H1 (cell line): ENCODE results near the gene ADAMTS16. TPM values are rescaled to one million over a fixed set of nuclear protein-coding genes. Genes with fewer than 3 reads are reported as not detected.

ENCODE experiments used
- CTCF ChIA-PET: fragments of 300-600 bp; sonication (Branson Sonifier 250); formaldehyde crosslinking; loops from one replicate; lab custom pipeline; 2021; ENCODE audit not compliant: partially characterized antibody; lab: Charles Lee
- POLR2A ChIA-PET: fragments of 300-600 bp; sonication (Branson Sonifier 250); formaldehyde crosslinking; loops from one replicate; lab custom pipeline; 2021; ENCODE audit warnings: inconsistent platforms; ENCODE audit not compliant: partially characterized antibody; lab: Charles Lee
- DNase-seq, 2 experiments: peaks; one replicate each; pipeline versions ENCODE4 v3.0.0 to v3.0.0-alpha.2; 2010 to 2022; ENCODE audit warnings: low spot score in 2 of 2, low read depth in 1 of 2, mixed read lengths in 1 of 2
- FAIRE-seq: peaks from 2 replicates; lab custom pipeline; 2011; peaks lifted over from hg19 to GRCh38; lab: Jason Lieb, UNC
- H2AFZ ChIP-seq: 2 replicates; pipeline ENCODE4 v1.8.1; 2012; ENCODE audit warnings: low read length, inconsistent platforms
- H2AK5ac ChIP-seq: 2 replicates; pipeline ENCODE4 v1.6.1; 2013; ENCODE audit warnings: low read depth, low read length
- H2BK120ac ChIP-seq: replicated peaks from 2 replicates; pipeline ENCODE3; 2013; ENCODE audit warnings: low read depth, low read length, inconsistent platforms
- H2BK12ac ChIP-seq: 2 replicates; pipeline ENCODE4 v1.6.1; 2013; ENCODE audit warnings: low read depth, low read length
- H2BK15ac ChIP-seq: 2 replicates; pipeline ENCODE4 v1.6.1; 2013; ENCODE audit warnings: low read length
- H2BK20ac ChIP-seq: 2 replicates; pipeline ENCODE4 v1.6.1; 2013; ENCODE audit warnings: low read length
- H2BK5ac ChIP-seq: 2 replicates; pipeline ENCODE4 v1.6.1; 2013; ENCODE audit warnings: low read depth, low read length
- H3K14ac ChIP-seq: 2 replicates; pipeline ENCODE4 v1.6.1; 2013; ENCODE audit warnings: inconsistent platforms; ENCODE audit not compliant: insufficient read length
- H3K18ac ChIP-seq: 2 replicates; pipeline ENCODE4 v1.6.1; 2013; ENCODE audit warnings: low read length; ENCODE audit errors: extremely low read depth
- H3K23ac ChIP-seq: 2 replicates; pipeline ENCODE4 v1.6.1; 2013; ENCODE audit warnings: inconsistent platforms; ENCODE audit not compliant: insufficient read length
- H3K23me2 ChIP-seq: 2 replicates; pipeline ENCODE4 v1.6.1; 2013; ENCODE audit warnings: low read depth, low read length
- H3K27ac ChIP-seq: 2 replicates; pipeline ENCODE4 v1.6.1; 2011; ENCODE audit warnings: low read depth, low read length, inconsistent platforms
- H3K27me3 ChIP-seq, 4 experiments: replicated peaks in 1 of 4; 1 replicate in 1 of 4; 2 replicates in 3 of 4; pipeline versions ENCODE4 v1.6.1 to v1.8.1; 2011 to 2013; ENCODE audit warnings: low read length in 3 of 4, mild to moderate bottlenecking in 3 of 4, inconsistent platforms in 2 of 4, mixed read lengths in 2 of 4, moderate library complexity in 1 of 4; ENCODE audit not compliant: control insufficient read depth in 3 of 4, insufficient read depth in 3 of 4; ENCODE audit errors: extremely low read depth in 1 of 4
- H3K36me3 ChIP-seq, 4 experiments: 2 replicates each; pipeline versions ENCODE4 v1.6.1 to v1.8.1; 2011 to 2013; ENCODE audit warnings: mild to moderate bottlenecking in 4 of 4, low read length in 3 of 4, moderate library complexity in 2 of 4, control low read depth in 1 of 4, inconsistent platforms in 1 of 4; ENCODE audit not compliant: insufficient read depth in 4 of 4, control insufficient read depth in 2 of 4
- H3K4ac ChIP-seq: replicated peaks from 2 replicates; pipeline ENCODE3; 2013; ENCODE audit warnings: low read length, low read depth, mixed read lengths, inconsistent platforms; ENCODE audit not compliant: insufficient read length
- H3K4me1 ChIP-seq, 4 experiments: replicated peaks in 1 of 4; 1 replicate in 1 of 4; 2 replicates in 3 of 4; pipeline versions ENCODE4 v1.6.1 to v1.8.1; 2011 to 2013; ENCODE audit warnings: low read length in 3 of 4, inconsistent platforms in 2 of 4, mixed read lengths in 1 of 4; ENCODE audit not compliant: insufficient read depth in 4 of 4, control insufficient read depth in 3 of 4
- H3K4me2 ChIP-seq, 2 experiments: 2 replicates each; pipeline versions ENCODE4 v1.6.1 to v1.8.1; 2011 to 2013; ENCODE audit warnings: low read depth in 2 of 2, low read length in 2 of 2, control low read depth in 1 of 2, inconsistent platforms in 1 of 2, mild to moderate bottlenecking in 1 of 2; ENCODE audit not compliant: insufficient read depth in 1 of 2
- H3K4me3 ChIP-seq, 4 experiments: fragments of 200-600, 300-600 bp in 1 of 4; sonication (generic), shearing (Covaris generic), sonication (Bioruptor Twin) in 1 of 4; 2 replicates each; pipeline versions ENCODE4 v1.5.1 to v1.8.1; 2011 to 2016; ENCODE audit warnings: low read length in 4 of 4, low read depth in 3 of 4, control low read depth in 2 of 4, inconsistent platforms in 2 of 4, mild to moderate bottlenecking in 2 of 4, mixed read lengths in 1 of 4, moderate library complexity in 1 of 4; ENCODE audit not compliant: insufficient read depth in 2 of 4; ENCODE audit errors: extremely low read depth in 1 of 4
- H3K56ac ChIP-seq: replicated peaks from 2 replicates; pipeline ENCODE3; 2013; ENCODE audit warnings: low read depth, mild to moderate bottlenecking, mixed read lengths, low read length, inconsistent platforms; ENCODE audit not compliant: insufficient read length
- H3K79me1 ChIP-seq: 2 replicates; pipeline ENCODE4 v1.6.1; 2013; ENCODE audit warnings: low read depth, low read length, control low read depth
- H3K79me2 ChIP-seq, 2 experiments: 2 replicates each; pipeline versions ENCODE4 v1.6.1 to v1.8.1; 2012 to 2013; ENCODE audit warnings: low read length in 2 of 2, mild to moderate bottlenecking in 2 of 2, inconsistent platforms in 1 of 2; ENCODE audit not compliant: insufficient read depth in 2 of 2, control insufficient read depth in 1 of 2
- H3K9ac ChIP-seq, 4 experiments: replicated peaks in 1 of 4; 1 replicate in 1 of 4; 2 replicates in 3 of 4; pipeline versions ENCODE4 v1.6.1 to v1.8.1; 2011 to 2013; ENCODE audit warnings: low read depth in 3 of 4, low read length in 3 of 4, control low read depth in 2 of 4, mild to moderate bottlenecking in 2 of 4, moderate library complexity in 2 of 4, inconsistent platforms in 1 of 4; ENCODE audit errors: extremely low read depth in 1 of 4
- H3K9me3 ChIP-seq, 2 experiments: 2 replicates each; pipeline versions ENCODE4 v1.6.1 to v1.8.1; 2012 to 2013; ENCODE audit warnings: mild to moderate bottlenecking in 2 of 2, moderate library complexity in 2 of 2, control low read depth in 1 of 2, inconsistent platforms in 1 of 2, low read depth in 1 of 2, low read length in 1 of 2, mixed read lengths in 1 of 2; ENCODE audit not compliant: insufficient read depth in 2 of 2
- H4K20me1 ChIP-seq, 2 experiments: replicated peaks in 1 of 2; 2 replicates each; pipeline versions ENCODE3 to v1.8.1; 2011 to 2013; ENCODE audit warnings: inconsistent platforms in 2 of 2, low read length in 2 of 2, mild to moderate bottlenecking in 1 of 2; ENCODE audit not compliant: insufficient read depth in 2 of 2, control insufficient read depth in 1 of 2
- H4K5ac ChIP-seq: 2 replicates; pipeline ENCODE4 v1.6.1; 2013; ENCODE audit warnings: low read length, low read depth, mixed read lengths, inconsistent platforms; ENCODE audit not compliant: insufficient read length
- H4K8ac ChIP-seq: 2 replicates; pipeline ENCODE4 v1.8.0; 2013; ENCODE audit warnings: mild to moderate bottlenecking, moderate library complexity, low read length, inconsistent platforms; ENCODE audit not compliant: insufficient read depth; ENCODE audit errors: extremely low read depth
- H4K91ac ChIP-seq: replicated peaks from 2 replicates; pipeline ENCODE3; 2013; ENCODE audit warnings: low read length, mixed read lengths, inconsistent platforms; ENCODE audit not compliant: insufficient read length
- BACH1 ChIP-seq: IDR thresholded peaks from 2 replicates; pipeline ENCODE4 v1.6.1; 2012; ENCODE audit warnings: low read length, improper control_type of control experiment
- CREB1 ChIP-seq: IDR thresholded peaks from 2 replicates; pipeline ENCODE4 v1.6.1; 2012; ENCODE audit warnings: inconsistent platforms
- EP300 ChIP-seq, 2 experiments: IDR thresholded peaks; 1 replicate in 1 of 2; 2 replicates in 1 of 2; pipeline ENCODE4 v1.6.1; 2011 to 2012; ENCODE audit warnings: low read depth in 2 of 2, low read length in 2 of 2, mild to moderate bottlenecking in 2 of 2, borderline replicate concordance in 1 of 2, inconsistent platforms in 1 of 2, moderate library complexity in 1 of 2
- HDAC6 ChIP-seq: IDR thresholded peaks from one replicate; pipeline ENCODE4 v1.7.1; 2012; ENCODE audit warnings: low read depth, mild to moderate bottlenecking, inconsistent platforms, low read length, moderate library complexity
- JUN ChIP-seq: IDR thresholded peaks from 2 replicates; pipeline ENCODE4 v1.6.1; 2011; ENCODE audit warnings: low read depth, mild to moderate bottlenecking, improper control_type of control experiment, low read length
- NRF1 ChIP-seq: IDR thresholded peaks from 2 replicates; pipeline ENCODE4 v1.6.1; 2011; ENCODE audit warnings: mild to moderate bottlenecking, low read depth, low read length, improper control_type of control experiment
- PHF8 ChIP-seq: fragments of 200-600 bp; sonication (generic); conservative IDR thresholded peaks from 2 replicates; pipeline ENCODE4 v1.7.1; 2012; ENCODE audit warnings: low read depth, mild to moderate bottlenecking, inconsistent platforms, low read length, moderate library complexity
- RXRA ChIP-seq: IDR thresholded peaks from 2 replicates; pipeline ENCODE4 v1.6.1; 2011; ENCODE audit warnings: low read depth, mild to moderate bottlenecking, low read length, moderate library complexity; ENCODE audit not compliant: insufficient read depth
- SAP30 ChIP-seq: fragments of 300-600 bp; sonication (generic); IDR thresholded peaks from 2 replicates; pipeline ENCODE4 v1.7.1; 2012; ENCODE audit warnings: low read length, moderate library complexity, mild to moderate bottlenecking, inconsistent platforms; ENCODE audit not compliant: insufficient read depth, insufficient replicate concordance
- SIRT6 ChIP-seq: IDR thresholded peaks from one replicate; pipeline ENCODE4 v1.7.1; 2012; ENCODE audit warnings: low read length, inconsistent platforms
- TAF1 ChIP-seq: IDR thresholded peaks from 2 replicates; pipeline ENCODE4 v1.6.1; 2011; ENCODE audit warnings: mild to moderate bottlenecking, low read depth, low read length
- TEAD4 ChIP-seq: IDR thresholded peaks from 2 replicates; pipeline ENCODE4 v1.6.1; 2012; ENCODE audit warnings: low read depth, low read length, inconsistent platforms, mixed read lengths
- WGBS, 2 experiments: shearing (Covaris generic) in 1 of 2; methylation state at CpG; one replicate each; pipeline versions ENCODE4 v1.1.6 to v1.1.7; 2013 to 2015; ENCODE audit warnings: low lambda C conversion rate in 2 of 2, mixed read lengths in 2 of 2, inconsistent platforms in 1 of 2, low coverage in 1 of 2, missing lambda C conversion rate in 1 of 2; ENCODE audit not compliant: insufficient replicate concordance in 2 of 2, insufficient coverage in 1 of 2, insufficient read length in 1 of 2; ENCODE audit errors: extremely low coverage in 1 of 2, missing lambda C conversion rate in 1 of 2; 5-methylcytosine and 5-hydroxymethylcytosine counted together
- polyA plus RNA-seq, 7 experiments: library from polyadenylated mRNA; depleted of rRNA in 3 of 7; stranded (reverse) in 5 of 7; unstranded in 2 of 7; fragments of >200 nt in 5 of 7; fragments of 200-250 nt in 2 of 7; gene quantifications; 1 replicate in 5 of 7; 2 replicates in 1 of 7; 4 replicates in 1 of 7; pipeline versions ENCODE4 v1.2.1 to v1.2.3, GENCODE V29; 2011 to 2013; ENCODE audit warnings: missing spikeins in 2 of 7, mixed read lengths in 2 of 7
- total RNA-seq: library from RNA; stranded (reverse); fragmentation: NEBNext Ultra II Directional; extraction: Animal tissue kit (Norgen Biotek cat#: 25700); gene quantifications from 2 replicates; pipeline ENCODE4 v1.2.1, GENCODE V29; 2021

ADAMTS16 gene
- total and polyA plus RNA-seq, 2 of the 8 experiments (the other 6 are each of a cell fraction or from before 2014, with no cell fraction given): 3.7 to 16.0 TPM

GRCh38 chr5:5103245-5103644 lies 36.9 kb upstream of the ADAMTS16 start:
- H2AK5ac ChIP-seq: no peak overlapping the region
- no peak overlapping the region for H3K23ac ChIP-seq
- H3K23me2 ChIP-seq: no peaks in the 10 kb centered on the region
- H3K79me1 ChIP-seq: no peaks in the 10 kb centered on the region
- H3K18ac ChIP-seq: no peak overlapping the region
- CTCF ChIA-PET: interaction anchor here (0.7 to 1.3 kb wide), 5 partner anchors 22 to 316 kb away, joined by 3 to 4 read pairs (median 3); no protein-coding TSS in a partner anchor
- H3K4me2 ChIP-seq: no peak overlapping the region
- no peak for FAIRE-seq
- H2BK120ac ChIP-seq: no peak overlapping the region
- DNase-seq: no peak
- H3K56ac ChIP-seq: no peak overlapping the region
- no peak overlapping the region for H2BK20ac ChIP-seq
- no peaks in the 10 kb centered on the region for H3K36me3 ChIP-seq
- H3K9ac ChIP-seq: no peak overlapping the region
- H3K27me3 ChIP-seq: no peaks in the 10 kb centered on the region
- H2BK12ac ChIP-seq: no peak overlapping the region
- no peak overlapping the region for H2BK5ac ChIP-seq
- no peak overlapping the region for H3K4ac ChIP-seq
- no peak overlapping the region for H2AFZ ChIP-seq
- no peak overlapping the region for H3K4me3 ChIP-seq
- no peaks in the 10 kb centered on the region for H4K20me1 ChIP-seq
- H3K4me1 ChIP-seq: no peaks in the 10 kb centered on the region
- H3K9me3 ChIP-seq: no peaks in the 10 kb centered on the region; a peak in 1 of 4 replicates
- no peak overlapping the region for H4K8ac ChIP-seq
- H3K27ac ChIP-seq: no peak overlapping the region
- TF ChIP-seq JUN: no peak
- TF ChIP-seq SIRT6: no peak
- TF ChIP-seq EP300 (IDR thresholded peaks at IDR 0.05; ENCODE audit: borderline replicate concordance in 1 of 2, low read depth in 2 of 2, low read length in 2 of 2): no peak
- TF ChIP-seq NRF1: no peak
- TF ChIP-seq TAF1: no peak
- no peak for TF ChIP-seq PHF8
- no peak for TF ChIP-seq CREB1
- no peak for TF ChIP-seq TEAD4
- no peak for TF ChIP-seq BACH1
- no peak for TF ChIP-seq SAP30
- TF ChIP-seq RXRA: no peak
- TF ChIP-seq HDAC6: no peak
- TF ChIP-seq, all 59 proteins: peak for 0
- POLR2A ChIA-PET: no interaction called here
- WGBS, 2 experiments: 90% methylated on average over 4 of the region's 4 CpGs; no CpG with 5 or more reads in 1 of the 2 experiments
- no peak overlapping the region for H3K14ac ChIP-seq
- H4K5ac ChIP-seq: no peak overlapping the region
- H3K79me2 ChIP-seq: no peaks in the 10 kb centered on the region
- H4K91ac ChIP-seq: no peak overlapping the region
- H2BK15ac ChIP-seq: no peak overlapping the region
